Right ventricle myocardium superior (tissue), 1 donor: ENCODE results near the gene SLC25A10. TPM values are rescaled to one million over a fixed set of nuclear protein-coding genes. Genes with fewer than 3 reads are reported as not detected.
"Not testable (repeated sequence)": the region's sequence is repeated elsewhere in the genome, so short reads cannot be mapped to it uniquely, and the experiment has no call there.

Source experiments
- ATAC-seq: fragments of 200-7000 bp; cut with Tn5 transposase; one replicate; pipeline ENCODE4 v1.9.1; 2020; ENCODE audit warnings: mild to moderate bottlenecking; ENCODE audit not compliant: poor library complexity
- DNase-seq: peaks from one replicate; pipeline ENCODE4 v3.0.0-alpha.2; 2020
- intact Hi-C: fragments of 100-400 bp; cut with DNase I; formaldehyde crosslinking; loops from one replicate; pipeline ENCODE4 v1.11.2; 2022
- long read RNA-seq: library from polyadenylated mRNA; unstranded; transcript quantifications from one replicate; pipeline ENCODE4 v2.0.0, GENCODE V29; 2021
- total RNA-seq: library from RNA; stranded (reverse); fragmentation: NEBNext Ultra II Directional; extraction: Animal tissue kit (Norgen Biotek cat#: 25700); gene quantifications from one replicate; pipeline ENCODE4 v1.2.1, GENCODE V29; 2021
- donor health status: DM: no; HTN: yes; CAD: no; lungs with severe emphysema.

SLC25A10 gene
- 7.0 TPM for total RNA-seq
- long read RNA-seq, transcript SLC25A10-202 (11 exons, 1,885 nt) = major isoform, 31 of 37 reads
- long read RNA-seq, partial matches to known transcripts = 2 of 37 reads
- long read RNA-seq, other reads (novel, unspliced or antisense) = 4 of 37 reads

GRCh38 chr17:81711814-81712467 lies at the start of gene SLC25A10:
Gene SLC25A10, plus strand, starts transcription at chr17:81712284. Its CDS starts 143 bp downstream, at chr17:81712427.
- peak; percentile 82 for DNase-seq
- intact Hi-C loops = no loop called here
- peak; percentile 83 for ATAC-seq

- intact Hi-C loops = no loop called here
- DNase-seq (no peak), ATAC-seq (no peak)
These were observed 48.0 kb upstream of the SLC25A10 start for GRCh38 chr17:81664051-81664470.

- ATAC-seq (peak; percentile 17), DNase-seq (no peak)
- intact Hi-C loops = no loop called here
These were observed 46.6 kb upstream of the SLC25A10 start for GRCh38 chr17:81665205-81666091.

- intact Hi-C loops = no loop called here
- peak; percentile 25 for ATAC-seq
These were observed 46.1 kb upstream of the SLC25A10 start for GRCh38 chr17:81666092-81666341.

GRCh38 chr17:81666342-81667191 lies 45.5 kb upstream of the SLC25A10 start, which contains the start of the genes CCDC137 and OXLD1:
Gene CCDC137, plus strand, starts transcription at chr17:81666737. Its CDS starts 30 bp downstream, at chr17:81666767.
Gene OXLD1, minus strand, starts transcription at chr17:81666605. Its CDS starts 28 bp downstream, at chr17:81666577.
- DNase-seq (peak; percentile 99), ATAC-seq (peak; percentile 99)
- intact Hi-C loops = no loop called here

More at GRCh38 chr17:81666092-81666341, 46.1 kb upstream of the SLC25A10 start:
- no peak for DNase-seq

- DNase-seq = no peak
- intact Hi-C loops = no loop called here
- ATAC-seq = no peak
These were observed 44.3 kb upstream of the SLC25A10 start for GRCh38 chr17:81667754-81668153.

GRCh38 chr17:81672504-81672903 lies 39.6 kb upstream of the SLC25A10 start:
- intact Hi-C loops = no loop called here
- no peak for ATAC-seq
- peak; percentile 33 for DNase-seq

GRCh38 chr17:81672954-81673353 lies 39.1 kb upstream of the SLC25A10 start:
- intact Hi-C loops = no loop called here
- ATAC-seq (no peak), DNase-seq (peak; percentile 37)

GRCh38 chr17:81673561-81674258 lies 38.4 kb upstream of the SLC25A10 start:
- DNase-seq (peak; percentile 35), ATAC-seq (no peak)
- intact Hi-C loops = no loop called here

- ATAC-seq, intact Hi-C loops: not testable (repeated sequence)
- peak; percentile 47 for DNase-seq
These were observed 36.4 kb upstream of the SLC25A10 start for GRCh38 chr17:81675515-81676221.

GRCh38 chr17:81676906-81677305 lies 35.2 kb upstream of the SLC25A10 start:
- intact Hi-C loops = no loop called here
- ATAC-seq = no peak
- DNase-seq = peak; percentile 28

GRCh38 chr17:81680150-81680549 lies 31.9 kb upstream of the SLC25A10 start:
- intact Hi-C loops = no loop called here
- ATAC-seq (no peak), DNase-seq (no peak)

- DNase-seq = peak; percentile 45
- intact Hi-C loops = no loop called here
- ATAC-seq = no peak
These were observed 30.4 kb upstream of the SLC25A10 start for GRCh38 chr17:81681672-81682071.

- intact Hi-C loops = no loop called here
- no peak for DNase-seq
- ATAC-seq = no peak
These were observed 29.4 kb upstream of the SLC25A10 start for GRCh38 chr17:81682565-81683207.

- intact Hi-C loops = no loop called here
- no peak for DNase-seq
- ATAC-seq = peak; percentile 16
These were observed 28.9 kb upstream of the SLC25A10 start for GRCh38 chr17:81683208-81683583.

GRCh38 chr17:81683584-81684441 lies 28.3 kb upstream of the SLC25A10 start, which contains the start of the genes ARL16 and HGS:
Gene ARL16, minus strand, starts transcription at chr17:81683797. Its CDS starts 44 bp downstream, at chr17:81683753.
Gene HGS, plus strand, starts transcription at chr17:81684011. Its CDS starts 56 bp downstream, at chr17:81684067.
- DNase-seq = peak; percentile 99
- ATAC-seq = peak; percentile 99
- intact Hi-C loops = no loop called here
